Measurements from ENCODE around the gene NFASC. TPM values are rescaled to one million over a fixed set of nuclear protein-coding genes. Genes with fewer than 3 reads are reported as not detected.

Gene NFASC
- total RNA-seq, 2 donors from 2014 or later = 57.1 to 76.8 TPM

- intact Hi-C loops (cut with DNase I) = no loop called here
- no peak for DNase-seq (ENCODE audit: low spot score)
Measured at GRCh38 chr1:205013683-205014367, 143.2 kb downstream of the NFASC start.

GRCh38 chr1:205014783-205015182 lies 144.1 kb downstream of the NFASC start:
- intact Hi-C loops (cut with DNase I) = no loop called here

GRCh38 chr1:205015241-205015640 lies 144.6 kb downstream of the NFASC start:
- intact Hi-C loops (cut with DNase I) = no loop called here
- DNase-seq (ENCODE audit: low spot score) = no peak

More at GRCh38 chr1:205014783-205015182, 144.1 kb downstream of the NFASC start:
- DNase-seq (ENCODE audit: low spot score) = no peak

GRCh38 chr1:205016075-205016474 lies 145.4 kb downstream of the NFASC start:
- DNase-seq (ENCODE audit: low spot score) = no peak
- intact Hi-C loops (cut with DNase I) = no loop called here

GRCh38 chr1:205016584-205016983 lies 145.9 kb downstream of the NFASC start:
- no peak for DNase-seq (ENCODE audit: low spot score)
- intact Hi-C loops (cut with DNase I) = no loop called here

GRCh38 chr1:205017001-205017400 lies 146.3 kb downstream of the NFASC start:
- intact Hi-C loops (cut with DNase I) = no loop called here

GRCh38 chr1:205017766-205018165 lies 147.1 kb downstream of the NFASC start:
- DNase-seq (ENCODE audit: low spot score) = no peak
- intact Hi-C loops (cut with DNase I) = no loop called here

More at GRCh38 chr1:205017001-205017400, 146.3 kb downstream of the NFASC start:
- no peak for DNase-seq (ENCODE audit: low spot score)

GRCh38 chr1:205018381-205018780 lies 147.7 kb downstream of the NFASC start:
- no peak for DNase-seq (ENCODE audit: low spot score)
- intact Hi-C loops (cut with DNase I) = no loop called here

- no peak for DNase-seq (ENCODE audit: low spot score)
- intact Hi-C loops (cut with DNase I) = no loop called here
Measured at GRCh38 chr1:205020466-205020865, 149.8 kb downstream of the NFASC start.

GRCh38 chr1:205024679-205025078 lies 154.0 kb downstream of the NFASC start:
- DNase-seq (ENCODE audit: low spot score) = no peak
- intact Hi-C loops (cut with DNase I) = no loop called here

- intact Hi-C loops (cut with DNase I) = no loop called here
- no peak for DNase-seq (ENCODE audit: low spot score)
Measured at GRCh38 chr1:205025239-205025638, 154.6 kb downstream of the NFASC start.

GRCh38 chr1:205026181-205026580 lies 155.5 kb downstream of the NFASC start:
- intact Hi-C loops (cut with DNase I) = no loop called here

GRCh38 chr1:205028390-205028789 lies 157.7 kb downstream of the NFASC start:
- DNase-seq (ENCODE audit: low spot score) = no peak
- intact Hi-C loops (cut with DNase I) = no loop called here

More at GRCh38 chr1:205026181-205026580, 155.5 kb downstream of the NFASC start:
- DNase-seq (ENCODE audit: low spot score) = no peak

GRCh38 chr1:205028924-205029323 lies 158.3 kb downstream of the NFASC start:
- no peak for DNase-seq (ENCODE audit: low spot score)
- intact Hi-C loops (cut with DNase I) = no loop called here

- no peak for DNase-seq (ENCODE audit: low spot score)
- intact Hi-C loops (cut with DNase I) = no loop called here
Measured at GRCh38 chr1:205030241-205030640, 159.6 kb downstream of the NFASC start.

- intact Hi-C loops (cut with DNase I) = no loop called here
- no peak for DNase-seq (ENCODE audit: low spot score)
Measured at GRCh38 chr1:205030896-205031295, 160.2 kb downstream of the NFASC start.

GRCh38 chr1:205032508-205032907 lies 161.8 kb downstream of the NFASC start:
- intact Hi-C loops (cut with DNase I) = no loop called here

GRCh38 chr1:205037539-205037938 lies 166.9 kb downstream of the NFASC start:
- intact Hi-C loops (cut with DNase I) = no loop called here
- no peak for DNase-seq (ENCODE audit: low spot score)

More at GRCh38 chr1:205032508-205032907, 161.8 kb downstream of the NFASC start:
- DNase-seq (ENCODE audit: low spot score) = no peak

GRCh38 chr1:205038132-205038786 lies 167.6 kb downstream of the NFASC start:
- intact Hi-C loops (cut with DNase I) = no loop called here
- DNase-seq (ENCODE audit: low spot score) = no peak

- intact Hi-C loops (cut with DNase I) = no loop called here
- DNase-seq (ENCODE audit: low spot score) = no peak
Measured at GRCh38 chr1:205041001-205041715, 170.5 kb downstream of the NFASC start.
